NCI-H82 (cell line): ENCODE results near the gene RFTN1.

ENCODE experiments used
- DNase-seq: peaks from one replicate; lab custom pipeline; 2025; lab: John Stamatoyannopoulos, UW

Gene RFTN1

DNA sequence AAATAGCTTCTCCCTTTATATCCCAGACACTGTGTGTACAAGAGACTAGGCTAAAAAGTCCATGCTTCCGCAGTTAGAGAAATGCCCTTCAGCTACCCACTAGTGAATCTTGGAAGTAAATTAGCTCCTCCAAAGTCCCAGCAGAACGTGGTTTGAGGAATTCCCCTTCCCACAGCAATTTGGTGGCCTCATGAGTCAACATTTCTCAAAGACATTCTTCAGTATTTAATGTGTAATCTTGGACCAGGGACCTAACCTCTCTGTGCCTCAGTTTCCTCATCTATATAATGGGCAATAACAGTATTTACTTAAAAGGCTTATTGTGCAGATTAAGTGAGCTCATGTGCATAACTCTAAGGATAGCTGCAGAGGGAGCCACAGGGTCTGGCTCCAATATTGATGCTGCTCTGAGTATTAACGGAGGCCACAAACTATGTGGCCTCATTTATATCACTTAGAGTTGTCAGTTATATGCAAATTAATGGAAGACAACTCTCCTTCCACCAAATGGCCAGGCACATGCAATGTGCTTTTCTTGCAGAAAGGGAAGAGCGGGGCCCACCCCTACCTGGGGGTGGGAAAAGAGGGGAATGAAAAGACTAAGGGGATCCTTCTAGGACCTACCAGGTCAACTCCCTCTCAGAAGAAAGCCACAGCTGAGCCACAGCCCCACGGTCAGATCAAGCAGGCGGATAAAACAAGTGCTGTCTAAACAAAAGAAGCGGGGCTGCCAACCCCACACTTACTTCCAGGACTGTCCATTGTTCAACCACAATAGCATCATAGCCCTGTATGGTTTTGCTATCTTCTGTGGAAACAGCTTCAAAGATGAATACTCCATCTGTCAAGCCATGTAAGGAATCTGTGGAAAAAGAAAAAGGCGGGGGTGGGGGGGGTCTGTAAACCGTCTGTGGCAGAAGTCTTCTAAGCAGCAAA is 156.0 kb downstream of the RFTN1 start:
- no peak for DNase-seq

GRCh38 chr3:16355828-16356227 is 157.7 kb downstream of the RFTN1 start:
- DNase-seq = no peak

GRCh38 chr3:16354291-16354690 is 159.2 kb downstream of the RFTN1 start:
- no peak for DNase-seq

GRCh38 chr3:16352428-16352827 is 161.1 kb downstream of the RFTN1 start:
- no peak for DNase-seq

- no peak for DNase-seq
Observed at GRCh38 chr3:16350597-16351318, 162.7 kb downstream of the RFTN1 start.

DNA sequence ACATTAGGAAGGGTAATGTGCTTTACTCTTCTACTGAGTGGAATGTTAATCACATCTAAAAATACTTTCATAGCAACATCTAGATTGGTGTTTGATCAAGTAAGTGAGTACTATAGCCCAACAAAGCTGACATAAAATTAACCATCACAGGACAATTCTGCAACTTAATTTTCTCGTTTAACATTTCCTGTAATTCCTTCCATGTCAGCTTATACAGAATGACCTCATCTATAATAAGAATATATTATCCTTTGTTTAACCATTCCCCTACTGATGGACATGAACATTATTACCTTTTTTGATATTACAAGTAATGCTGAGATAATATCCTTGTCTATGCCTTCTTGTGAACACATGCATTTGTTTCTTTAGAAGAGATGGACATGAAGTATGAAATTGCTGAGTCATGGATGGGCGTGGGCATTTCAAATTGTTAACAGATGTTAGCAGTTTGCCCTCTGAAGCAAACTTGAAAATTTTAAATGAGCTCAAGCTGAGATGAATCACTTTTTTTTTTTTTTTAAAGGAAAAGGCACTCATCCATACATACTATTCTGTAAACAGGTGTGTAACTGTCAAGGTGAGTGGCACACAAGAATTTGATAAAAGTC is 163.4 kb downstream of the RFTN1 start:
- no peak for DNase-seq

- DNase-seq = no peak
Observed at GRCh38 chr3:16347548-16347947, 166.0 kb downstream of the RFTN1 start.

DNA sequence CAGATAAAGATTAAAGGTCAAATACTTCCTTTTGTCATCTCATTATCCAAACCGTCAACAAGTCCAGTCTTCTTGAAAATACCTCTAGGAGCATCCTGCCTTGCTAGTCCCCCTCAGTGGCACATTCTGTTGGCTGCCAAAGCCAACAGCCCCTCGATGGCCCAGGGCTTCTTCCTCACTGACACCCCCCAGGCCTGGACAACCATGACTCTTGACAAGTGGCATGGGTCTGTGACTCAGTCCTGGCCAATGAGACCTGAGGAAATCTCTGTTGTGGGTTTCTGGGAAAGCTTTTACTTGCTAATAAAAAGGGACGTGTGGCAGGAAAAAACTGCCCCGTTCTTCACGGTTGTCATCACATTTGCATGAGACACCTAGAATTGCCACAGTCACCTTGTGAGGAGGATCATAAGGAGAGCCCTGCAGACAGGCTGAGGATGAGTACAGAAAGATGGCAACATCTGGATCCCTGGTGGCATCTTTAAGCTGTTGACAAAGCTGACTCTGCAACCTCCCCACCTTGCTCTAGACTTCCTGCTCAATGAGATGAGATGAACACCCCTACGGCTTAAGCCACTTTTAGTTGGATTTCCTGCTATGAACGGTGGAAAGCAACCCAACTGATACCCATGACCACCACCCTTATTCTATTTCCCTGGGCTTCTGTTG is 167.0 kb downstream of the RFTN1 start:
- DNase-seq = no peak

- DNase-seq = no peak
Observed at GRCh38 chr3:16343101-16343500, 170.4 kb downstream of the RFTN1 start.

- DNase-seq = peak; percentile 72
Observed at GRCh38 chr3:16338999-16339398, 174.5 kb downstream of the RFTN1 start.

DNA sequence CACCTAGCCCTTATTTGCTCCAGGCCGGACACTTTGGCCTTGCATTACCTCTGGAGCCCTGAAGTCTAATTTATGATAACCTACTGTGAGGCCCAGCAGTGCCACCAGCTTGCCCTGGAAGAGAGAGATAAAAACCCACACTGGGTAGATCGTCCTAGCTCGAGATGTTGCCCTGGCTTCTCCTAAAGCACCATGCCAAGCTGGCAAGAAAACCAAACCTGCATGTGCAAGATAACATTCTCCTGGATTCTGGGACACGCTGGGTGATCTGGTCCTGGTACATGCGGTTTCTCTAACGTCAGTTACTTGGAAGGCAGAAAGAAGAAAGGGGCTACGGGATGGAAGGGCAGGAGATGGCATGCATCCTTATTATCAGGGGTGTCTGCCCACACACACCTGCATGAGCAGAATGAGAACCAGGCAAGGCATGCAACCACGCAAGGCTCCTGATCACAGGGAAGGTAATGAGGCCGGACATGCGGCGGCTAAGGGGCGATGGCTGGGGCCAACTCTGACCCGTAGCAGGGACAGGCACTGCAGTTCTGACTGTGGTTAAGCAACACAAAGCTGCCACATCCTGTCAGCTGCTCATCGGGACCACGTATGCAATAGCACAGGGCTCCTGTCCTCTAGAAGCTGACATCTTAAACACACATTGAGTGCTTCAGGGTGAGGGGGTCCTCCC is 175.5 kb downstream of the RFTN1 start:
- no peak for DNase-seq

DNA sequence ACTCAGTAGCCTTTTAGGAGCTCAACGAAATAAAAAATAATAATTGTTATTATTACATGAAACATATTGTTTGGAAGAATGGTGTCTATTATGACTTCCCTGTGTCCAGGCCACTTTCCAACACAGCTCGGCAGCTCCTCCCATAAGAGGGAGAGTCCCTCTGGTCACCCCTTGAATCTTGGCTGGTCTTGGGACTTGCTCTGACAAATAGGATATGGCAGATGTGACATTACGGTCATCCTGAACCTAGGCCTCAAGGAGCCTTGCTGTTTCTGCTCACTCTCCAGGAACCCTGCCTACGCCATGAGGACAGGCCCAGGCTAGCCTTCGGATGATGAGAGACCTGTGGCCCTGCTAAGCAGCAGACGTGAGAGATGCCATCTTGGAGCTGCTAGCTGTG is 176.7 kb downstream of the RFTN1 start:
- DNase-seq = no peak

GRCh38 chr3:16335772-16336645 is 177.5 kb downstream of the RFTN1 start:
- no peak for DNase-seq

- no peak for DNase-seq
Observed at GRCh38 chr3:16335333-16335732, 178.2 kb downstream of the RFTN1 start.

DNA sequence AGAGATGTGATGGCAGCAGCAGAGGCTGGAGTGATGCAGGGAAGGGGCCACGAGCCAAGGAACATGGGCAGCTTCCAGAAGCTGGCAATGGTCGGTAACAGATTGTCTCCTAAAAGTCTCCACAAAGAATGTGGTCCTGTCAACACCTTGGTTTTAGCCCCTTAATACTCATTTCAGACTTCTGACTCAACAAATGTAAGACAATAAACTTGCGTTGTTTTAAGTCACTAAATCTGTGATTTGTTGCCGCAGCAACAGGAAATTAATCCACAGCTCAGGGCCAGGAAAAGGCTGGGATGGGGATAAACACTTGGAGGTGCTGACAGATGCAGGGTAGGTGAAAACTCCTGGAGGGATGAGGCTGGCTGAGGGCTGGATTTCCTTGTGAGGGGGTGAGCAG is 178.6 kb downstream of the RFTN1 start:
- peak; percentile 61 for DNase-seq

DNA sequence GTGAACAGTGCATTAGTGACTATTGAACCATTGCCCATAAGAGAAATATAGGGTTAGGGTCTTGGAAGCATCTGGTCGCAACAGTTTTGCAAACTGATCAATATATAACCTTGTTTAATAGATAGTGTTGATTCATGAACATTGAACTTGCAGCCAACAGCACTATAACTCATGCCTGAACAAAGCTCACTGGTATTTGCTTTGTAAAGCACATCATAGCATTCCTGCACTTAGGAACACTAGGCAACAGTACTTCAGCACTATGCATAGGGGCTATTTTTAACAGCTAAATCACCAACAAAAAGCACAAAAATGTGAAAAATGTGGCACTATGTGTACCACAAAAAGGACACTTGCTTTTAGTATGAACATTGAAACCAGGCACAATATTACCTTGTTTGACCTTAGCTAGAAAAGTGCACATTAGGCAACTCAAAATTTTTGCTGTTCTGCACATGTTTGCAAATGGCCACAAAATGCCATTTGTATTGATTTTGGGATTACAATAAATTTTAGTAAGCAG is 180.5 kb downstream of the RFTN1 start:
- no peak for DNase-seq

GRCh38 chr3:16331319-16331883 is 182.1 kb downstream of the RFTN1 start:
- DNase-seq = no peak

- no peak for DNase-seq
Observed at GRCh38 chr3:16330351-16330750, 183.1 kb downstream of the RFTN1 start.

DNA sequence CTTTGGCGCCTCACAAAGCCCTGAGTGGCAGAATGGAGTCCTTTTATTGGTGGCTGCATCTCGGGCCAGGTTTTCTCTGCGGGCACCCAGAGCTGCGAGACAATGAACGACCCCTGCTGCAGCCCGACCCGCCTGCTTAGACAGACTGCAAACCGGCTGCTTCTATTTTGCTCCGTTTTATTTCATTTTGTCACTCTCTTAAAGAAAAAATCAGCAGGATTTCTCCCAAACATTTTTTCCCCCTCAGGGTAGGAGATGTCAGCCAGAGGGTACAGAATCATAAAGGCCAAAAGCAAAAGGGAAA is 183.7 kb downstream of the RFTN1 start:
- DNase-seq = no peak
